HG02970 (cell line): Measurements from ENCODE around the gene KIF26B.

Experiments
- ATAC-seq: cut with Tn5 transposase; IDR thresholded peaks from one replicate; pipeline ENCODE4 v1.9.1; 2021; ENCODE audit warnings: mild to moderate bottlenecking, moderate library complexity, moderate number of reproducible peaks; ENCODE audit not compliant: unreplicated experiment, low FRiP score

The KIF26B gene

DNA sequence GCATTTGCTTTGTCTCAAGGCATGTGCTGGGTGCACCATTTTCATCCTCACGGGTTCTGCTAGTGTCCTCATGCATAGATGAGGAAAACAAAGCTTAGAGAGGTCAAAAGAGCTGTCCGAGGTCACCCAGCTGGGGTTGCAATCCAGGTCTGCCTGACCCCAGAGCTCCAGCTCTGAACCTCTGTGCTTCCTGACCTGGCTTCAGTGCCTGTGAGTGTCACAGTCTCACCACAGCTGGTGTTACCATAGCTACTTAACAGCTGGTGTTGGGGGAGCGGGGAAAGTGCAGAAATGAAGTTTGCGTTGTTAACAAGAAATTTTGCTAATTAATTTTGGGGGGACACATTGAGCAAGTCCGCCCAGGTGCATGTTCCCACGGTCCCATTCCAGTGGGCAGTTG lies 328.5 kb downstream of the KIF26B start:
- ATAC-seq: no peak

DNA sequence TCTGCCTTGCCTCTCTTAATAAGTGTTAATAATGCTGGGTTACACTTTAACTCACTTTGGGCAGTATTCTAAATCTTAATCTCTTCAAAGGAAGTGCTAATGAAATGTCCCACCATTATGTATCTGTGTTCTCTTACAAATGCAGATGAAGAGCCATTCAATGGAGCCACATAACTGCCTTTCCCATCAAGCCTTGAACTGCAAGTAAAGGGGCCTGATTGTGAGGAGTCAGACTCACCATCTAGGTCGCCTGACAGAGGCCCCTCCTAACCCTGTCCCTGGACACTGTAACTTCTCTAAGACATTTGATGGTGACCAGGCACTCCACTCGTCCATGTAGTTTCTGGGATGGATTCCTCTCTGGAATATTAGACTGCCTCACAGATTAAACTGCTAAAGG lies 329.4 kb downstream of the KIF26B start:
- ATAC-seq: no peak

DNA sequence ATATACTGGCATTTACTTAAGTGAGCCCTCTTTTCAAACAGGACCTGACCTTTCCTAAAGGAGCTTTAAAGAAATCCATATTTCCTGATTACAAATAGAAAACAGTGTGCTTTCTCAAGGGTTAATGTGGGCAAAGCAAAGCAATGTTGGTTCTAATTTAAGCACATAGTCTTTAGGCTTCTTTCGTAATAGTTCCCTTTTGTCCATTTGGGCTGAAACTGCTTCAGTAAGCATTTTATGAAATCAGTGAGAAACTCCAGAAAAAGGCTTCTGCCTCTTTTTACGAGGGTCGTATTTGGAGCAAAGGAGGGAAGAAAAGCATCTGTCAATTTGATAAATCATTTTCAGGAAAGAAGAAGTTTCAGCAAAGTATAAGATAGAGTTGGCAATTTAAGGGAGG lies 331.2 kb downstream of the KIF26B start:
- no peak for ATAC-seq

DNA sequence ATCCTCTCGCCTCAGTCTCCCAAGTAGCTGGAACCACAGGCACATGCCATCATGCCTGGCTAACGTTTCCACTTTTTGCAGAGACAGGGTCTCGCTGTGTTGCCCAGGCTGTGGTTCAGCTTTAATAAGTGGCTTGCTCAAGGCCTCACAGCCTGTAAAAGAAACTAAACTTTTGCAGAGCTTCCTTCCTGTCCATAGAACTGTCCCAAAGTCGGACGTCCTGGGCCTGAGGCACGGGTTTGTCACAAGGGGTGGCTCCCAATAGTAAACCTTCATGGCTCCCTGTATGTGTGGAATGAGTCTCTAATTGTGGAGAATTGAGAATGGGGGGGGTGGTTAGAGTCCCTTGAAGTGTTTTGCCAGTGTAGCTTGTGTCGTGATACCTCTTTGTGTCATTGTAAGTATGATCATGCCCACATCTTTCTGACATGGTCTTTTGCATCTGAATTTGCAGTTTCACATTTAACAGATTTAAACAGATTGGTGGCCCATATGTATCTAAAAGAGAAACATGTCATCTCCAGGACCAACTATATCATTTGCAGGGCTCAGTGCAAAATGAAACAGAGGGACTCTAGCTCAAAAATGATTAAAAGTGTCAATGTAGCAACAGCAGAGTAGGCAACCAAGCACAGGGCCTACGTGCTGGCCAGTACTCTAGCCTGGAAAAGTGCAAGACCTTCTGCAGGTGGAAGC lies 332.1 kb downstream of the KIF26B start:
- no peak for ATAC-seq

DNA sequence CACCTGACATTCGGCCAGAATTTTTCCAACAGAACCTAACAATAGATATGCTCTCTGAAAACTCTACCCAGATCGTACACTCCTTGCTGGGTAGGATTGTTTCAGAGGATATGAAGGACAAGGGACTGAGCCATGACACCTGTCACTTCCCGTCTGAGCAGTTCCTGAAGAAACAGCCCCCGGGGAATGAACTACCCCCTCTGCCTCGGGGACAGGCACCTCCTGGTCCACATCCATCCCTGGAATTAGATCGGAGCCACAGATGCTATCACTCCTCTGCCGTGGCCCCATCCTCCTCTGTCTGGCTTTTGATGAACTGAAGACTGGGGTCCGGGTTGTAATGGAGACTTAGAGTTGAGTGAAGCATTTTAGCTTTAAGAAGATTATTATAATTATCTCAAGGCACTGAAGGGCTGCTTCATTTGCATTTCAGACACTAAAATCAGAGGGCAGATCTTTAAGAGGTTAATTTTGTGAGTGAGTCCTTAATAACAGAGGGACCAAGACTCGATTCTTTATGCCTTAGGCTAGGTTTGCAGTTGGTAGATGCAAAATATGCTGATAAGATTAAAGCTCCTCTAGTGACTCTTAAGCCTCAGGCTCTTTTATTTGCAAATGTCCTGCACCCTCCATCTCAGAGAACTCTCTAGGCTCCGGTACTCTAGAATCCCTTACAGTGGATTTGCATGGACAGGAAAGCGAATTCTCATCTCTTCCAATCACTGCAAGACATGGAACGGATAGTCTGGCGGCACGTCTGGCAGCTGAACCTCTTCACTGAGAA lies 333.8 kb downstream of the KIF26B start:
- no peak for ATAC-seq

DNA sequence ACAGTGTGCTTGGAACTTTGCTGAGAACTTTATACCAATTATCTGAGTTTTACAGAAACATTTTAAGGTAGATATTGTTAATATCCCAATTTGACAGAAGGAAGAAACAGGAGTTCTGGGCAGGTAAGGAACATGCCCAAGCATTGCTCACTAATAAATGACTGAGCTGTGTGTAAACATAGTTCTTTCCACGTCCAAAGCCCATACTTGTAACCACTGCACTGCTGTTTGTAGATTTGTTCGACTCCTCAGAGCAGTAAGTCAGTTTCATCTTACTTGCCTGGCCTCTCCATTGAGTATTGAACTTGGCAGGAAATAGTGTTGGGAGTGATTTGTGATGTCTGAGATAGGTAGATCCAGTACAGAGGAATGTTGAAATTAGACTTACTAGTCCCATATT lies 335.1 kb downstream of the KIF26B start:
- no peak for ATAC-seq

DNA sequence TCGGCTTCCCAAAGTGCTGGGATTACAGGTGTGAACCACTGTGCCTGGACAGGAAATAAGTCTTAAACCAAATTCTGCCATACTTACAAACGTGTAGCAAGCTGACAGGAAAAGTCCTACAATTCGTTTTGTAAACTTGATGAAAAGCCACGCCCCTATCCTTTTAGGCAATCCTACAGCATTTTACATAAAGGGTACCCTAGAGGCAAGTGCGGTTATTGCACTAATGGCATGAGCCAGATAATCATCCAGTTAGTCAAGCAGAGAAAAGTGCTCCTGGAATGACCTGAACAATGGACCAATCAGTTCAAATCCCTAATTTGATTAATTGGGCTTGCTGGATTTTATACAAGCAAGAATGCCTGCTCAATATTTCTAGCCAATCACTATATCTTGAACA lies 338.2 kb downstream of the KIF26B start:
- ATAC-seq: no peak

DNA sequence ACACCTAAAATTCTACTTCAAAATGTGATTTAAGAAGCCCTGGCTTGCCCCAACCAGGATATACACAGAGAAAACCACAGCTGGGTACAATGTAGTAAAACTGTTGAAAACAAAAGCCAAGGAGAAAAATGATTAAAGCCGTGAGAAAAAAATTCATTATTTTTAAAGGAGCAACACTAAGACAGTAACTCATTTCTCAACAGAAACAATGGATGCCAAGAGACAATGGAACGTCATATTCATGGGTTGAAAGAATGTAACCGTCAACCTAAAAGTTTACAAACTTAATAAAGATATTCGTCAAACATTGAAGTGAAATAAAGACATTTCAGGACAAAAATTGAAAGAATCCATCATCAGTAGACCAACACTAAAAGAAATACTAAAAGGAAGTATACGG lies 340.9 kb downstream of the KIF26B start:
- no peak for ATAC-seq

DNA sequence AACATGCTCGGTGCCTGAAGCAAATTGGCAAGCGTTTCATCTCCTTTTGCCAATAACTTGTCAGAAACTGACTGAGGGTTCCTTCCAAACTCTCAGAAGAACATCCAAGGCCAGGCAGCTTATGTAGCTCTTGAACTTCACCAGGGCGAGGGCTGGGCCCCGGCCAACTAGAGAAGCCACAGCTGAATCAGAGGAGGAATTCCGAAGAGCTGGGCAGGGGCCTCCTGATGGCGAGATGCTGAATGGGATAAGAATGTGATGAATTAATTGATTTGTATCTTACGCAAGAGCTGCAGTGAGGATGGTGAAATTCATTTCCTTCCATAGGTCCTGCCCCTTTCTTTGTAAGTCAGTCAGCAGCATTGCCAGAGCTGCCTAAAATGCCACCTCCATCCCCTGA lies 345.8 kb downstream of the KIF26B start:
- no peak for ATAC-seq

DNA sequence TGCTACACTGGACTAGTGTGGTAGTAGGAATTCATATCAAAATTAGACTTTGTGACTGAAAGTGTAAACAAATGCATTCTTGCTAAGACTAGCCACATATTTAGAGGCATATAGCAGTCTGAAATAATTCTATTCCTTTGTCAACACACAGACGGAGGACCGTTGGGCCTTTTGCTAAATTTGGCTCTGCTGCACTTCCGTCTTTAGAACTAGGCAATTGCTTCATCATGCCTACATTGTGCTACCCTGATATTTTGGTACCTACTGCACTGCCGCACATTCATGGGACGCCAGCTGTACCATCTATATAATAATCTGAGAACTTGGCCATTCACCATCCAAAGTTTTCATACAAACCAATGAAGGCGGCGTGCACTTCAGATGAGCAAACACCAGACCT lies 346.8 kb downstream of the KIF26B start:
- ATAC-seq: no peak

DNA sequence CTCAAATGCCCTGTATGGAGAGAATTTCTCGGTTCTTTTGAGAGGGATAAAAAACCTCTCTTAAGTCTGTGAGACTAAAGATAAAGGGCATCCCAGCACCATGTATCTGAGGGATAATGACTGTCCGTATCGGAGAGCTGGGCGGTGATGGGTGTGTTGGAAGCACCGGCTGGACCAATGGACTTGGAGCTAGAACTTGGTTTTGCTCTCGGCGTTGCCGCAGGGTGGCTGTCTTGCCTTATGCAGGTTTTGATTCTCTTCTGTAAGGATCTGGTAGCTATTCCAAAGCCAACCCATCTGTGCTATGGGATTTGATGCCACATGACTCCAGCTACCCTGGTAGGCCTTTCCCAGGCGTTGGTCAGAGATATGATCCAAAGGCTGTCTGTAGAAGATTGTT lies 348.8 kb downstream of the KIF26B start:
- no peak for ATAC-seq

DNA sequence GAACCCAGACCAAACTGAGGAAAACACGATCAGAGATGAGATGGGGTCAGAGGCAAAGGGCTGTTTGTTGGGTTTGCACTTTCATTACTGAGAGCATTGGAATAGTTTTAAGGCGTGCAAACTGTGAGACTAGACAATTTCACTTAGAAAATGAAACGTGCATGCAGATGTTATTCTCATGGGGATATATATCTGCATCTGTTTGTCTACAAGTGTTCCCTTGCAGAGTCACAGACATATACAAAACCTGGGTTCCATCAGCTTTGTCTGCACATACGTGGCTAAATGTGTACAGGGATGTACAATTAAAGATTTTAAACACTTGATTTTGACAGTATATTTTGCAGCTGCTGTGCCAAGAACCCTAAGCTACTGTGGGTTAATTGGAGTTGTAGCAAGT lies 355.4 kb downstream of the KIF26B start:
- ATAC-seq: no peak

DNA sequence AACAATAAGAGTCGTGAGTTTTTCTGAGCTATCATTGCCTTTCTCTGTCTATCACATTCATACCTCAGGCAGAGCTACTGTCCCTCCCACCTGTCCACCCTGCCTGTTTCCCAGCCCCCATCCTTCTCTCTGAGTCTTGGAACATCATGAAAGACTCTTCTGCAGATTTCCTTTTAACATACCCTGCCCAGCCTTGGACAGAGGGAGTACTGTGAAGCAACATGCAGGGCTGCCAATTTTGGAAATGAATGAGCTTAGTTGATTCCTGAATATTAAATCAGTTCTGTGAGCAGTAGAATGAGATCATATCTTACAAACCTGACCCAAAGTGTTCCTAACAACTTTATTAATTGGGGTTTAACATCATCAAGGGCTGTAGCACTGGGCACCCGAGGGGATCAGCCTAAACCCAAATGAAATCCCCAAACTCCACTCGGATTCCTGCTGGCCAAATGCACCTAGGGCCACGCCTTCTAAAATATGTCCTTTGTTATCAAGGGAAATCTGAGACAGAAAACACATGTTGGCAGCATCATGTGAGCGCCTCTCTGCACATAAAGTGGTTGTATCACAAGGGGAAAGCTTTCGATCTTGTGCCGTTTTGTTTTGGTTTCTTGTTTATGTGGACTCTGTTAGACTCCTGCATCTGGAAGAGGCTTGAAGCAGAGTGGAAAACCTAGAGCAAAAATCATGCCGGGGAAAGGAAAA lies 357.6 kb downstream of the KIF26B start:
- no peak for ATAC-seq

DNA sequence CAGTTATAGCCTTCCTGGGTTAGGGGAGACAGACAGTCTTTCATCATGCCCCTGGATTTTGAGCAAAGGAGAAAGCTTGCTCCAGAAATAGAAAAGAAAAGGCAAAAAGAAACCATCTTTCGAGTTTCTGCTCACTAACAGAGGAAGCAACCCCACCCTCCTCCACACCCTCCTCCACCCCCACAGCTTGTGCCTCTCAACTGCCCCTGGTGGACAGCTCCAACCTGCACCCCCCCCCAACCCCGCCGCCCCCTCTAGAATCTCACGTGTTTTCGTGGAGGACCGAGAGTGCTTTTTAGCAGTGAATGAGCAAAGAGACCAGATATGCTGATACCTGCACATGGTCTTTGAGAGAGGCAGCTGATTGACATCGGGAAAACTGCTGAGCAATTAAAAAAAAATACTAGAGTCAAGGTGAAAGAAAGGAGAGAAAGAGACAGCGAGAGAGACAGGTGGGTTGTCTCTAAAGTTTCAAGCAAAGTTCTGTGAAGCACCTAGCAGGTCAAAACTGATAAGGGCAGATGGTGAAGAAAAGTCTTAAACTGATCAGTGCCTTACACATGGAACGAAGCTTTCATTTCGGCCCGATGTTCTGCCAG lies 358.3 kb downstream of the KIF26B start:
- ATAC-seq: no peak

DNA sequence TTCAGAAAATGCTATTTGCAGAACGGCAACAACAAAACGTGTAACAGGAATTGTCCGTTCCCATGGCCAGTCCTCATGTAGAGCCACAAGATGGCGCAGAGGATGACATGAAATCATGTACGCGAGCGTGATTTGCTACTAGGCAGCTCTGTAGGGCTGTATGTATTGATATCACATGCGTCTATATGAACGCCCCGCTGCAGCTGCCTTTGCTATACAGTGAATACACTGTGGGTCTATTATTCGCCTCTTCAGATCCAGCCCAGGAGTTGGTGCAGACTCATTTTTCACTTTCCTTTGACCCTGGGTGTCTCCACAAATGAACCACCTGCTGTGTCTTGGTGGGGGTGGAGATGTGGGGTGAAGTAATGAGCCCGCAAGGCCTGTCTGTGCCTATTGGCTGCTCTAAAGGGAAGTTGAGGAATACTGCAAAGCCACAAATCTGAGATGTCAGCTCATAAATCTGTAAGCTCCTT lies 361.5 kb downstream of the KIF26B start:
- no peak for ATAC-seq

DNA sequence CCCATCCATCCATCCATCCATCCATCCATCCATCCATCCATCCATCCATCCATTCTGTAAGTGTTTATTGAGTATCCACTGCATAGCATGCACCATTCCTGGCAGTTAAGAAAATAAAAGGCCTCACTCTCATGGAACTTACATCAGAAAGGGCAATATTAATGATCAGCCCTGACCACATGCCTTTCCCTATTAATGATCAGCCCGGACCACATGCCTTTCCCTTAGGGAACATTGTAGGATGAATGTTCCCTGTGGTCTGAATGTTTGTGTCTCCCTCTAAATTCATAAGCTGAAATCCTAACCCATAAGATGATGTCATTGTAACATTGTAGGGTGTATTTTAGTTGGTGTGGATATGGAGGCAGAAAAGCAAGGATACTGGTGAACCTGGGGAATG lies 365.8 kb downstream of the KIF26B start:
- ATAC-seq: no peak

DNA sequence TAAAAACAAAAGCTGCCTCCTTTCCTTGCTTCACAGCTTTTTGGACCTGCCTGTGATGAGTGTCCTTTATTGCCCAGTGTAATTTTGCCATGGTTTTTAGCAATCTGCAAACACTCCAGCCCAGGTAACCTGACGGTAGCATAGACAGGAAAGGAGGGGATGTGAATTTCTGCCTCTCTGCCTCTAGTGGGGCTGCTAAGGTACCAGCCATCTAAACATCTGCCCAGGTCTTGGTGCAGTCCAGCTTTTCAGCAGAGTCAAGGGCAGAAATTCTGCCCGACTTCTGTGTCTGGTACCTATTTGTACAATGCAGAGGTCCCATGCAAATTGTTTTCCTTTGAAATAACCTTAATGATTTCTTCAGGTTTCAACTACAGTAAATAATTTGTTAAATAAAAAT lies 371.4 kb downstream of the KIF26B start:
- no peak for ATAC-seq

DNA sequence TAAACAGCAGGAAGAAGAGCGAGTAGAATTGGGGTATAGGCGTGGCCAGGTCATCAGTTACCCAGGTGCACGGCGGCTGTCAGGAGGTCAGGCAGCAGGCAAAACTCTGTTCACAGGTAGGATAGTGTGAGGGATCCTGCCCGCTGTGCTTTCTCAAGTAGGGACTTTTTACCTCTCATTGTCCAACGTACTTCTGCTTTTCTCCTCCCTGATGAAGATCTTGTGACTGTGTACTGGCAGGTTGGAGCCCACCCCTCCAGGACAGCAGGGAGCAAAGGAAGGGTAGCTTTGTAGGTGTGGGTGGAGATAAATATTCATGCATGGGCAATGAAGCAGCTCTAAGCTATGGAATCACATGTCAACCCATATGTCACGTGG lies 373.5 kb downstream of the KIF26B start:
- ATAC-seq: no peak

DNA sequence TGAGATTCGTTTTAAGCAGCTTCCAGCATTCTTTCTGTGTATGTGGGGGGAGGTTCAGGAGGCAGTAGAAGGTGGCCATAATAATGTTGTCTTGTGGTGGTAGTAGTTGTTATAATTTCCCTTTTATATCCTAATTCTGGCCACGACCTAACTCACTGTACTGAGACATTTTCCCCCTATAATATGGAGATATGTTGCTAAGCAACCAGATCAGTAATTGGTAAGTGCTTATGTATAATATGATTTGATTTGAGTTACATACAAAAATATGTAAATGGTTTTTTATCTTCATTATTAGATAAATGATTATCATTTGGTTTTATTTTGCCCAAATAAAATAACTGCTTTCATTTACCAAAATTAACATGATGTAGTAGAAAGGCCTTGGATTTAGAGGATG lies 376.2 kb downstream of the KIF26B start:
- ATAC-seq: no peak

DNA sequence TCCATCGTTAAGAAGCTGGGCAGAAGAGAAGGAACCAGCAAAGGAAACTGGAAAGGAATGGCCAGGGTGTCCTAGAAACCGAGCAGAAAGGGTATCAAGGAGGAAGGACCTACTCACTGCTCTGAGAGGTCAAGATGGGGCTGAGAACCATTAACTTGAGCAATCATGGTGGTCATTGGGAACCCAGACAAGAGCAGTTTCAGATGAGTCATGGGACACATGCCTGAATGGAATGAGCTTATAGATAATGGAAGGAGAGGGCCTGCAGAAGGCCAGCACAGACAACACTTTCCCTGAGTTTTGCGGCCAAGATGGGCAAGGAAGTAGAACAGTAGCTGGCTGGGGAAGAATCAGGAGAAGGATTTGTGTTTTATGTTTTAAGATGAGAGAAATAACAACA lies 383.2 kb downstream of the KIF26B start:
- no peak for ATAC-seq

DNA sequence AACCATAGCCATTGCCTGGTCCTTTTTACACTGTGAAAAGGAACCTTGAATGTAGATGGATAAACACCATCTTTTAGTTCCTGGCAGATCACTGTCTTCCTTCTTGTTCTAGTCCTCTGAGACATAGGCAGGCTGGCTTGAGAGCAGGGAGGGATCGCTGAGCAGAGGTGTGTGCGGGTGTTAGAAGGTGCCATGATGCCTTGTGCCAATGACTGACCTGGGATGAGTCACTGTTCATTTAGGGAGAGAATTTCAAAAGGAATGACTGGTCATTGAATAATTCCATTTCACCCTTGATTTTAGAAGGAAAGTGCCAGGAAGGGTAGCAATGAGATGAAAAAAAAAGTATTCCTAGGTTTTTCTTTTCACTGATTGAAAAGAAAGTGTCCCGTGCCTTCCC lies 383.9 kb downstream of the KIF26B start:
- no peak for ATAC-seq
